Kidney capillary endothelial cell (primary cell): Measurements from ENCODE around the gene NAT14.
"Not testable (repeated sequence)": the region's sequence is repeated elsewhere in the genome, so short reads cannot be mapped to it uniquely, and the experiment has no call there.

Experiments used
- DNase-seq: peaks from one replicate; pipeline ENCODE4 v3.0.0-alpha.2; 2018; ENCODE audit warnings: low spot score

The NAT14 gene

DNA sequence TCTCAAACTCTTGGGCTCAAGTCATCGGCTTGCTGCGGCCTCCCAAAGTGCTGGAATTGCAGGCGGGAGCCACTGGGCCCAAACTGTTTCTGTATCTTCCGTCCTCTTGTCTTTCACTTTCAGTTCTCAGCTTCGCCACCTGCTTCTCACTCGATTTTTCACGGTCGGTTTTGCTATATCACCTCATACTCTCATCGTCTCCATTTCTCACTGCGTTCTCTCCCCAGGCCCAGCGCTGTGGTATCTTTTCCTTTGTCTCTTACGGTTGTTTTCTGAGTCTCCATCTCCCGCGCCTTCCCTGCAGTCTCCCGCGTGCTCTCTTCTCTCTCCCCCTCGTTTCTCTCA, 18.1 kb downstream of the NAT14 start:
- no peak for DNase-seq

DNA sequence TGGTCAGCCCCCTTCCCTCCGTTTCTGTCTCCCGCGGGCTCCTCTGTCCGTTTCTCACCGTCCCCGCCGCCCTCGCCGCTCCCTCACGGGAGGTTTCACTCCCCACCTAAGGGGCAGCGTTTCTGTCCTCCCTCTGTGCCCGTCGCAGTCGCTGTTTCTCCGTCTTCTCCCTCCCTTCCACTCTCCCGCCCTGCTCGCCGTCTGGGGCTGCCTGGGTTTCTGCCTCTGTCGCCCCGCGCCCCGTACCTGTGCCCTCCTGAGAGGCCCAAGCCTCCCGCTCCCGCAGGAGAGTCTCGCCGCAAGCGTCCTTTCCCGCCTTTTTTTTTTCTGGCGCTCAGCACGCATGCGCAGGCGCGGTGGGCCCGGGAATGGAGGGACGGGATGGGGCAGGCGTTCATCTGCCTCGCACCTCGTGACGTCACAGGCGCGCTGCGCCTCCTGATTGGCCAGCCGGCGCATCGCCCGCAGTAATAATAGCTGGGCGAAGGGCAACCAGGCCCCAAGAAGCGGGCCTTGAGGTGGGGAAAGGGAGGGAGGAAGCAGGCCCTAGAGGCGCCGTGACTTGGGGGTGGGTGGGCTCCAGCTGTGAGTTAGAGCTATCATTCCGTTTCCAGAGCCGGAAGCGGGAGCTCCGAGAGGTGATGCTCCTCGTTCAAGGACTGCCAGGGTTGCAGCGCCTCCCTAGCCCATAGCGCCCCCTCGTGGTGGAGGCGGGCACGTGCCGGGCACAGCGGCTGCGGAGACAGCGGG, 18.7 kb downstream of the NAT14 start:
- peak; percentile 88 for DNase-seq

DNA sequence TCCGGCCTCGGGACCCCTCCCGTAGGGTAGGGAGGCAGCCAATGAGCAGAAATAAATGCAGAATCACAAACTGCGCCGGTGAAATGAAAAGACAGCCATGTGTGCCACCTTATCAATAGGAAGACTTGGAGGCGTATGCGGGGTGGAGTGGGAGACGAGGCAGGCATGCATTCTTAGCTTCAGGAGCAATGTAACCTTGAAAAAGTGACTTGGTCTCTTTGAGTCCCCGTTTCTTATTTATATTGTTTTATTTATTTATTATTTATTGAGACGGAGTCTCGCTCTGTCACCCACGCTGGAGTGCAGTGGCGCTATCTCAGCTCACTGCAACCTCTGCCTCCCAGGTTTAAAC, 19.2 kb downstream of the NAT14 start:
- DNase-seq = no peak

DNA sequence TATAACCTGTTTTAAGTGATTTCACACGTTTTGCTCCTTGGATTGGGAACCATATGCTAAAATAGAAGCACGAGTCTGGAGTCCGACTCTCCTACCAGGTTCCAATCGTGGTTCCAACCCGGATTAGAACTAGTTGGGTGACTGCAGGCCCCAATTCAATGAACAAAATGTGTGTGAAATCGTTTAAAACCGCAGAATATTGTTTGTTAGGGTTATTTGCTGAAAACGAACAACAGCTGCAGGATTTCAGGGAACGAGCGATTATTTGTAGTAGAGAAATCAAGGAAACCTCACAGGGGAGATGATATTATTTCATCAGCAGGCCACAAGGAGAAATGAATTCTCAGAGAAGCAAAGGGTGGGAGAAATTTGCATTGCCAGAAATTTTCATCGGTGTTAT, 20.0 kb downstream of the NAT14 start:
- no peak for DNase-seq

DNA sequence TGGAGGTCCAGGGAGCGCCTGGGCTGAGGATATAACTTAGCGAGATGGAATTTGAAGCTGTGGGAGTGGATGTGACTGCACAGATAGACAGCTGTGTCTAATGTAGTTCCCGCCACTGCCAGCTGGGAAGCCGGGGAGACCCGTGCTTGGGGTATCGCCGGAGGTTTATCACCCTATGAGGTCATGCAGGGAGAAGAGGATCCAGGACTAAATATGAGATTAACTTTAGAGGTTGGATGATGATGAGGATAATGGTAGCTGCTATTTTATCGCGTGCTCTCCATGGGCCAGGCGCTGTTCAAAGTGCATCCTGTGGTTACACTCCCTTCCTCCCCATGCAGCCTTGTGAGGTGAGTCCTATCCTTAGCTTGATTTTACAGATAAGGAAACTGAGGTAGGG, 23.1 kb downstream of the NAT14 start:
- no peak for DNase-seq

DNA sequence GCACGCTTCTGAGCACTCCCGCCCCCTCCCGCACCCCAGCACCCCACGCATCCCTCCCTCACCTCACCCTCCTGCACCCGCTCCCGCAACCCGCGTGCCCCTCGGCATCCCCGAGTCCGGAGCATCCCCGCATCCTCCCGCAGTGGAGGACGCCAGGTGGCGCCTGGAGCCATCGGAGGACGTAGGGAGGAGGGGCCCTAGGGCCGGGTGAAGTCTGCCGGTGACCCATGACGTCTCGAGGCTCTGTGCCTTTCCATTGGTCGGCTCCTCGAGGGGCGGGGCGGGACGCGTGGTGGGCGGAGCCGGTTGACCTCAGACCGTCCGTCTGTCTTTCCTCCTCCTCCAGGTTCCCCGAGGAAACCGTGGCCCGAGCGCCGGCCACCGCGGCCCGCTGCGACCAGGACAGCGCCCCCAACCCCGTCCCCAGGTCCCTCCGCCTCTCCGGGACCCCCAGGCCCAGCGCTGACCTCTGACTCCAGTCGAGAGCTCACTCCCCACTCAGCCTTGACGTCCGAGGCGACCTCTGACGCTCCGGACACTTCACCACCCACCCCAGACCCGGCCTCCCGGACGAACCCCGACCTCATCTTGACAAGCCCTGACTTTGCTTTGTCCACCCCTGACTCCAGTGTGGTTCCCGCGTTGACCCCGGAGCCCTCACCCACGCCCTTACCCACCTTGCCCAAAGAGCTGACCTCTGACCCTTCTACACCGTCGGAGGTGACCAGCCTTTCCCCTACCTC, 32.1 kb downstream of the NAT14 start:
- peak; percentile 90 for DNase-seq

DNA sequence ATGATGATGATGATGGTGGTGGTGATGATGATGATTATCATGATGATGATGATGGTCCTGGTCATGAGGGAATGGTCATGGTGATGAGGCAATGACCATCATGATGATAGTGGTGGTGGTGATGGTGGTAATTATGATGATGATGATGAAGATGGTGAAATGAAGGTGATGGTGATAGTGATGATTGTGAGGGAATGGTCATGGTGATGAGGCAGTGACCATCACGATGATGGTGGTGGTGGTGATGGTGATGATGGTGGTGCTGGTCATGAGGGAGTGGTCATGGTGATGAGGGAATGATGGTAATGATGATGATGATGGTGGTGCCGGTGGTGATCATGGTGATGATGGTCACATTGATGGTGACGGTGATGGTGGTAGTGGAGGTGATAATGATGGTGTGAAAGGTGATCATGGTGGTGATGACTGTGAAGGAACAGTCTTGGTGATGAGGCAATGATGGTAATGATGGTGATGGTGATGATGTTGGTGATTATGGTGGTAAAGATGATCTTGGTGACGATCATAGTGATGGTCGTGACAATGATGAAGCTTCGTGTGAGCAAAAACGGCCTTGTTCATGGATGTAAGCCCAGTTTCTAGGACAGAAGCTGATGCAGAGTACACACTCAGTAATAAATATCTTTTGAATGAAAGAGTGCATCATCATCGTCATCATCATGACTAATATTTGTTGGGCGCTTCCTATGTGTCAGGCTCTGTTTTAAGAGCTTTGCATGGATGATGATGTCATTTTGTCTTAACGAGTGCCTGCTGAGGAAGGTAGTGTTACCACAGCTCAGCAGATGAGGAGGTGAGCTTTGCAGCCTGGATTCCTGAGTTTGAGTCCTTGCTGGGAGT, 34.7 kb downstream of the NAT14 start:
- DNase-seq = peak; percentile 87

DNA sequence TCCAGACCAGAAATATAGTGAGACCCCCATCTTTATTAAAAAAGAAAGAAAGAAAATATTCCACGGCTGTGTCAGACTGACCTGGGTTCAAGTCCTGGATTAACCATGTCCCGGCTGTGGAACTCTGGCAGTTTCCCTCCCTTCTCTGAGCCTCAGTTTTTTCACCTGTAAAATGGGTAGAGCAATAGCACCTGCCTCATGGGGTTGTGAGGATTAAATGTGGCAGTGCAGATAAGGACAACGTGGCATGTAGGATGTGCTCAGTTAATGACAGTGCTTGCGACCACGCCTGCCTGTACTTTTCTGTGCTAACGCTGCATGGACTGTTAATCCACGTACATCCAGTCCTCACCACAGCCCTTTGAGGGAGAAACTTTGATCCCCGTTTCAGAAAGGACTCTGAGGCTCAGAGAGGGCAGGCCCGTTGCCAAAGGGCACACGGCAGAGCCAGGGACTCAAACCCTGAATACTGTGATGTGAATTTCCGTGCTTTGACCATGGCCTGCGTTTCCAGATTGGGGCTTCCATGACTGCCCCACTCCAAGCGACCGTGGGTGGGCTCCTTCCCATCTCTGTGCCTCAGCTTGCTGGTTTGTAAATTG, 35.8 kb downstream of the NAT14 start:
- DNase-seq = no peak

DNA sequence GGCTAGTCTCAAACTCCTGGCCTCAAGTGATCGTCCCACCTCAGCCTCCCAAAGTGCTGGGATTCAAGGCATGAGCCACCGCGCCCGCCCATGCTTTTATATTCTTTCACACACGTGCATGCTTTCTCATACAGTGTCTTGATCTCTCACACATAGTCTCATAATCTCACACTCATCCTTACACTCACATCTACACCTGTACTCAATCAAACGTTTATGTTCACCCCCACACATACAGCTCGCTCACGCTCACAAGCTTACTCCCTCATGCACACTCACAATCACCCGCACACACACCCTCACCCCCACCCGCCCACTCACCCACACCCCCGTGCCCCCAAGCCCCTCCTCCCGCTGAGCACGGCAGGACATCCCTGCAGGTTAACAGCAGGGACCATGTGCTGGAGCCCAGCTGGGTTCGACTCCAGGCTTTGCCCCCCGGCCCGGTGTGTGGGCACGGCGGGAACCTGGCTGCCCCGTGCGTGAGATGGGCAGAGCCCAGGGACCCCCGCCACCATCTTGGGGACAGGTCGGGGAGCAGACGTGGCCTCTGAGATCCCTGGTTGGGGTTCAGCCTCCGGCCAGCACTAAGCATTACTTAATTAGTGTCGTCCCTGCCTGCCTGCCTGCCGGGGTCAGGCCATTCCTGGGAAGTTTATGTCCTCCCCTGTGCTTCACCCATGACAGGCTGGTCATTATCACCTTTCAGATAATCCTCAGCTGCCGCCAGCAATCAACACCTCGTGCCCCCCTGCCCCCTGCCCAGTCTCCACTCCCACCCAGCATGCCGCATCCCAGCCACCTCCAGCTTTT, 40.5 kb downstream of the NAT14 start:
- DNase-seq = no peak

DNA sequence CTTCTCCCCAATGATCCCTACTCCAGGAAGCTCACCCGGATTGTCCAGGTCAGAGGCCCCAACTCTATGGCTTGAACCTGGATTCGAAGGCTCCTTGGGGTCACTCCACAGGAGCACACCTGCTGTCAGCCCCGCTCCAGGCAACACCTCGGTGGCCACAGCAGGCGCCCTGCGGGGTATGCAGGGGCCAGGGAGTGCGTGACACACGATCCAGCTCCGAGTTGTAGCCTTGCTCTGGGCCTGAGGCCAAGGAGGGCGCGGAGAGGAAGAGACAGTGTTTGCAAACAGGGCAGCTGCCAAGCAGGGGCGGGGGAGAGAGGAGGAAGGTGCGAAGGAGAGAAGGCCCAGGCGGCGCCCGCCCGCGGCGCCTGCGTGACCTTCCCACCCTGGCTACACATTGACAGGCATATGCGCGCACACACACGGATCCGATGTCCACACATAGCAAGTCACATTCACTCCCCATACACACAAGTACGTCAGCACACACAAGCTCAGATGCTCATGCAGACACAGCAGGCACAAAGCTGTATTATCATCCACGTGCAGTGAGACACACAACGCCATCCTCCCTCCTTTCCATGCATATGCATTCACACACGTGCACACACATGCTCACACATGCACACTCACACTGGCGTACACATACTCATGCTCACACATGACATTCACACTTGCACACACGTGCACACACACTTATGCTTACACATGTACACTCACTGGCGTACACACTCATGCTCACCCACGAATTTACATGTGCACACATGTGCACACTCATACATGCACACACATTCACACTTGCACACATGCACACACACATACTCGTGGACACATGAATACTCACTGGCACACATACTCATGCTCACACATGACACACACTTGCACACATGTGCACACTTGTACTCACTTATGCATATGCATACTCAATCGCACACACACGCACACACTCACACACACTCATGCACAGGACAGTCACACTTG, 41.5 kb downstream of the NAT14 start:
- DNase-seq = no peak

DNA sequence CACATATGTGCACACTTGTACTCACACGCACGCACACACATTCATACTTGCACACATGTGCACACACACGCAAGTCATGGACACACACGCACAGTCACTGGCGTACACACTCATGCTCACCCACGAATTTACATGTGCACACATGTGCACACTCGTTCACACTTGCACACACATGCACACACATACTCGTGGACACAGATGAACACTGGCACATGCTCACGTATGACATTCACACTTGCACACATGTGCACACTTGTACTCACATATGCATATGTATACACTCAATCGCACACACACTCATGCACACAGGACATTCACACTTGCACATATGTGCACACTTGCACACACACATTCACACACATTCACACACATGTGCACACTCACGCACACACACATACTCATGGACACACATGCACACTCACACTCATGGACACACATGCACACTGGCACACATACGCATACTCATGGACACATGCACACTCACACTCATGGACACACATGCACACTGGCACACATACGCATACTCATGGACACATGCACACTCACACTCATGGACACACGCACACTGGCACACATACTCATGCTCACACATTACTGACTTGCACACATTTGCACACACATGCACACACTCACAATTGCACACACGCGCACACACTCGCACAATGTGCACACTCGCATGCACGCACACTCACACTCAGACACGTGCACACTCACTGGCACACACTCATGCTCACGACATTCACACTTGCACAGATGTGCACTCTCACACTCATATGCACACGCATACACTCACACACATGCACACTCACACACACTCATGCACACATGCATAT, 42.4 kb downstream of the NAT14 start:
- no peak for DNase-seq

DNA sequence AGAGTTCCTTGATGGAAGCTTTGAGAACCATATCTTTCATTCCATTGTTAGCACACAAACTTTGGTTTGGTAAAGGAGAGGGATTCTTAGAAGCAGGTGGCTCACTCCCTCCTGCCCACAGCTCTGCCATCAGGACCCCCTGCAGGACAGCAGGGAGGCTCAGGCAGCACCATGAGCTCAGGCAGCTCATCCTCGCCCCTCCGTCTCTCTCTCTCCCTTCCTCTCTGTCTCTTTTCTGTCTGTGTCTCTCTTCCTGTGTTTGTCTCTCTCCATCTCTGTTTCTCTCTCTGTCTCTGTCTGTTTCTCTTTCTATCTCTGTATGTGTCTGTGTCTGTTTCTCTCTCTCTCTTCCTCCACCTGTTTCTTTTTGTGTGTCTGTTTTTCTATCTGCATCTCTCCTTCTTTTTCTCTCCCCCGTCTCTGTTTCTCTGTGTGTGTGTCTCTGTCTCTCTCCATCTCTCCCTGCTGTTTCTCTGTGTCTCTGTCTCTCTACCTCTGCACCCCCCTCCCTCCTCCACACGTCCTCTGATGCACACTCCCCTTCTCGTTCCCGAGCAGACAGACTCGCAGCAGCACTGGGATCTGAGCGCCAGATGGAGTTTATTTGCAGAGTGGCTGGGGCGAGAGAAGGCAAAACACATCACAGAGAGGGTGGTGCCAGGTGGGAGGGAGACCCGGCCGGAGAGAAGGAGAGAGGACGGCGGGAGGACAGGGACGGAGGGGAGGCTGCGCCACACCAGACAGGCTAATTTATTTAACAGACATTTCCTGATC, 43.2 kb downstream of the NAT14 start:
- no peak for DNase-seq

DNA sequence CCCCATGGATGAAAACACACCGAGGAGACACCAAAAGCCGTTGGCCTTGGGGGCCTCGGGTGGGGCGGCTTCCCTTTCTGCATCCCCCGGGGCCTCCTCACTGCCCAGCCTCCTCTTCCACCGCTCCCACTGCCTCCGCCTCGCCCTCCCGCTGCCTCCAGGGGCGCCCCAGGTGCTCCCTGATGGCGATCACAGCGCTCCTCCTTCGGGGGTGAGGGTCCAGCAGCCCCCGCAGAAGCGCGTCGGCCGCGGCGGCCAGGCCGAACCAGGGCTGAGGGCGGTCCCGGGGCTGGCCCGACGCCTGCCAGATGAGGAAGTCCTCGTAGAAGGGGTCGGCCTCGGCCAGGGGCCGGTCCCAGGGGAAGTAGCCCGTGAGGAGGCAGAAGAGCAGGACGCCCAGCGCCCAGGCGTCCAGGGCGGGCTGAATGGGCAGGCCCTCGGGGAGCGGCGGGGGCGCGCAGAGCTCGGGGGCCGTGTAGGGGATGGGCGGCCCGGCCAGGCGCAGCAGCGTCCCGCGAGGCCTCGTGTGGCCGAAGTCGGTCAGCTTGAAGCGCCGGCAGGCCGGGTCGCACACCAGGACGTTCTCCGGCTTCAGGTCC, 44.7 kb downstream of the NAT14 start:
- DNase-seq = no peak

DNA sequence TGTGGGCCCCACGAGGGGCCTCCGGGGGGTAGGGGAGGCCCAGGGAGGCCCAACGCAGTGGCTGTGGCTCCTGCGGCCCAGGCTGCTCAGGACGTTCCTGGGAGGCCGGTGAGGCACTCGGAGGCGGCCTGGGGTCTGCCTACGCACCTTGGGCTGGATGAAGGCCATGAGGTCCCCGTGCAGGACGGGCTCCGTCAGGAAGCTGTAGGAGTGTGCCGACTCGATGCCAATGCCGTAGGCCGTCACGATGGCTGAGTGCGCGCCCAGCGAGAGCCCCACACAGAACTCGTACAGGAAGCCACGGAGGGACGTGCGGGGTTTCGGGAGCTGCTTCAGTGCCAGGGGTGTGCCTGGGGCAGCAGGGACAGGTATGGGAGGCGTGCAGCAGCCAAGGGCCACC, 46.0 kb downstream of the NAT14 start:
- no peak for DNase-seq

DNA sequence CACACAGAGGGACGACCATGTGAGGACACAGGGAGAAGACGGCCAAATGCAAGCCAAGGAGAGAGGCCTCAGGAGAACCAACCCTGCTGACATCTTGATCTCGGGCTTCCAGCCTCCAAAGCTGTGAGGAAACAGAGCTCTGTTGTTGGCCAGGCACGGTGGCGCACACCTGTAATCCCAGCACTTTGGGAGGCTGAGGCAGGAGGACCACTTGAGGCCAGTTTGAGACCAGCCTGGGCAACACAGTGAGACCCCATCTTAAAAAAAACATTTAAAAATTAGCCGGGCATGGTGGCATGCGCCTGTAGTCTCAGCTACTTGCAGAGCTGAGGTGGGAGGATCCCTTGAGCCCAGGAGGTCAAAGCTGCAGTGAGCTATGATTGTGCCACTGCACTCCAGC, 49.3 kb downstream of the NAT14 start:
- not testable (repeated sequence) for DNase-seq

DNA sequence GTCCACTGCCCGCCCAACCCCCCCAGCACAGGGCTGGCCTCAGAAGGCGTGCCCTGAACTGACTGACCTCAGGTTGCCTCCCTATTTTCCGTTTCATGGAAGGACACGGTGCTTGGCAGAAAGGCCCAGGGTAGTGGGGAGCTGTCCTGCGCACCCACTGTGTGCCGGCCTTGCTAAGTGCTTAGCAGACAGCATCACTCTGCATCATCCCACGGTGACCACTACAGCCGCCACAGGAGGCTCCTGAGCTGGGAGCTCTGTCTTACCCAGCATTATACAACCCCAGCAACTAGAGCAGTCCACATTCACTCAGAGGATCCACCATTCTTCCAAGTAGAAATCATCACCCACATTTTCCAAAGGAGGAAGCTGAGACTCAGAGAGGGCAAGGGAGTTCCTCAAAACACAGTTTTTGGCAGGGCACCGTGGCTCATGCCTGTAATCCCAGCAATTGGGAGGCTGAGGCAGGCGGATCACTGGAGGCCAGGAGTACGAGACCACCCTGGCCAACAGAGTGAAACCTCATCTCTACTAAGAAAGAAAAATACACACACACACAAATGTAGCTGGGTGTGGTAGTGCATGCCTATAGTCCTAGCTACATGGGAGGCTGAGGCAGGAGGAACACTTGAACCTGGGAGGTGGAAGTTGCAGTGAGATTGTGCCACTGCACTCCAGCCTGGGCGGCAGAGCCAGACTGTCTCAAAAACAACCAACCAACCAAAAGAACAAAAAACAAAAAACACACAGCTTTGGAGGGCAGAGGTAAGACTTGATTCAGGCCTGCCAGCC, 50.4 kb downstream of the NAT14 start:
- DNase-seq = no peak

DNA sequence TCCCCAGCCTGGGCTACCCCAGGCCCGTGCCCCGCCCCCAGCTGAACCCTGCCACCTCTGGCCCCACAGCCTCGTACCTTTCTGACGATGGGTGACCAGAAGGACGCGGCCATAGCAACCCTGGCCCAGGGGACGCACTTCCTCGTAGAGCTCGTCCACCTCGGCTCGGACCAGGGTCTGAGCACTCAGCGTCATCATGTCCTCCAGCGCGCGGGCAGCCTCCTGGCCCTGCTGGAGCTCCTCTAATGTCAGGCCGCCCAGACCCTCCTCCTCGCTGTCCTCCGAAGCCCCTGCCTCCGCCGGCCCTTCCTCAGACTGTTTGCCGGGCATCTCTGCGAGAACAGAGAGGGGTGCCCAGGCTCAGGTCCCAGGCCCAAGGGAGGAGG, 51.0 kb downstream of the NAT14 start:
- DNase-seq = no peak

DNA sequence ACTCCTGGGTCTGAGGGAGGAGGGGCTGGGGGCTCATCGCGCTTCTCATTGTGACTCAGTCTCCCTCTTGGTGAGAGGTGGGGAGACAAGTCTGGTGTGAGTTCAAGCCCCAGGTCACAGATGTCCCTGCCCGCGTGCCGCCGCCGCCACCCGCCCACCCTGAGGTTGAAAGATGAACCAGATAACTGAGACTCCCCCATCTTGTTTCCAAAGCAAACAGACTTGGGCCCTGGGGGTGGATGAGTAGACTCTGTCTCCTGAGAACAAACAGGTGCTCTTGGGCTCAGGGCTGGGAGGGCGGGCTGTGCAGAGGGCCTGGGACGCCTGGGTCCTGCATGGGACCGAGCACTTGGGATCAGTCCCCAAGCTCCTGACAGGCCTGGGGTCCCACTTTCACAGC, 51.4 kb downstream of the NAT14 start:
- no peak for DNase-seq
